Loucy (cell line): ENCODE measurements around the gene HMX3.

Experiments
- H2AFZ ChIP-seq: fragments of 200-600 bp; sonication (generic); 2 replicates; pipeline ENCODE4 v1.6.0; 2016; ENCODE audit warnings: antibody characterized with exemption, mild to moderate bottlenecking, low read length, moderate library complexity
- H3F3A ChIP-seq: fragments of 200-600 bp; 2 replicates; pipeline ENCODE4 v1.6.0; 2016; ENCODE audit warnings: antibody characterized with exemption, low read depth, mild to moderate bottlenecking
- H3K27me3 ChIP-seq: fragments of 200-600 bp; sonication (generic); 2 replicates; pipeline ENCODE4 v1.6.1; 2014; ENCODE audit warnings: low read length, mild to moderate bottlenecking; ENCODE audit not compliant: insufficient read depth, poor library complexity, severe bottlenecking
- H3K36me3 ChIP-seq: fragments of 200-600 bp; sonication (generic); 2 replicates; pipeline ENCODE4 v1.6.1; 2016; ENCODE audit warnings: low read length; ENCODE audit not compliant: insufficient read depth
- H3K4me1 ChIP-seq: fragments of 200-600 bp; sonication (generic); 2 replicates; pipeline ENCODE4 v1.5.1; 2014; ENCODE audit warnings: low read length, mild to moderate bottlenecking; ENCODE audit not compliant: insufficient read depth, poor library complexity, severe bottlenecking
- H3K4me2 ChIP-seq: fragments of 200-600 bp; sonication (generic); 2 replicates; pipeline ENCODE4 v1.6.0; 2014; ENCODE audit warnings: antibody characterized with exemption, low read length, low read depth, mild to moderate bottlenecking; ENCODE audit not compliant: poor library complexity, severe bottlenecking
- H3K4me3 ChIP-seq: fragments of 200-600 bp; sonication (generic); 2 replicates; pipeline ENCODE4 v1.5.1; 2014; ENCODE audit warnings: low read length, mild to moderate bottlenecking, mixed read lengths; ENCODE audit not compliant: poor library complexity, severe bottlenecking
- H3K79me2 ChIP-seq: fragments of 200-600 bp; sonication (generic); 2 replicates; pipeline ENCODE4 v1.6.1; 2014; ENCODE audit warnings: low read length; ENCODE audit not compliant: insufficient read depth
- H3K9ac ChIP-seq: fragments of 200-600 bp; sonication (generic); 2 replicates; pipeline ENCODE4 v1.6.0; 2014; ENCODE audit warnings: mild to moderate bottlenecking, low read depth, low read length, moderate library complexity; ENCODE audit not compliant: poor library complexity, severe bottlenecking
- H3K9me2 ChIP-seq: fragments of 200-600 bp; sonication (generic); replicated peaks from 2 replicates; pipeline ENCODE4 v1.6.1; 2016; ENCODE audit warnings: low read depth, low read length, mixed read lengths
- H3K9me3 ChIP-seq: fragments of 200-600 bp; sonication (generic); 2 replicates; pipeline ENCODE4 v1.6.1; 2014; ENCODE audit warnings: mild to moderate bottlenecking, antibody characterized with exemption, low read length, low read depth; ENCODE audit not compliant: insufficient read depth
- H4K20me1 ChIP-seq: fragments of 200-600 bp; sonication (generic); 2 replicates; pipeline ENCODE4 v1.6.0; 2014; ENCODE audit warnings: antibody characterized with exemption, low read length, mild to moderate bottlenecking; ENCODE audit not compliant: insufficient read depth, poor library complexity, severe bottlenecking
- CTCF ChIP-seq: fragments of 200-600 bp; sonication (generic); conservative IDR thresholded peaks from 2 replicates; pipeline ENCODE4 v1.5.1; 2014; ENCODE audit warnings: mild to moderate bottlenecking, antibody characterized with exemption, low read length
- EZH2phosphoT487 ChIP-seq: fragments of 200-600 bp; IDR thresholded peaks from 2 replicates; pipeline ENCODE4 v1.6.1; 2018; ENCODE audit warnings: antibody characterized with exemption, mild to moderate bottlenecking, moderate library complexity, borderline replicate concordance

HMX3 gene

GRCh38 chr10:123087786-123088185, 48.0 kb upstream of the HMX3 start:
- H3K27me3 ChIP-seq = no peaks in the 10 kb centered on the region
- no peaks in the 10 kb centered on the region for H3K4me1 ChIP-seq
- no peaks in the 10 kb centered on the region for H3K36me3 ChIP-seq
- no peaks in the 10 kb centered on the region for H3F3A ChIP-seq
- no peak for TF ChIP-seq EZH2phosphoT487
- no peak for TF ChIP-seq CTCF
- no peaks in the 10 kb centered on the region for H4K20me1 ChIP-seq
- H3K9ac ChIP-seq = no peak overlapping the region
- H3K79me2 ChIP-seq = no peaks in the 10 kb centered on the region
- H3K9me3 ChIP-seq = 0 out of 2 replicates have a peak, but pooled peaks cover 8% of the 10 kb centered on the region
- H2AFZ ChIP-seq = no peak overlapping the region
- no peaks in the 10 kb centered on the region for H3K9me2 ChIP-seq
- H3K4me2 ChIP-seq = no peak overlapping the region
- no peak overlapping the region for H3K4me3 ChIP-seq

- no peaks in the 10 kb centered on the region for H3K27me3 ChIP-seq
- H3K36me3 ChIP-seq = no peaks in the 10 kb centered on the region
- H3K79me2 ChIP-seq = no peaks in the 10 kb centered on the region
- no peak for TF ChIP-seq CTCF
- no peak for TF ChIP-seq EZH2phosphoT487
- no peaks in the 10 kb centered on the region for H3K9me2 ChIP-seq
- no peak overlapping the region for H3K9ac ChIP-seq
- no peaks in the 10 kb centered on the region for H4K20me1 ChIP-seq
- H3K4me1 ChIP-seq = no peaks in the 10 kb centered on the region
- H3K9me3 ChIP-seq = no peaks in the 10 kb centered on the region; the same call in 1 of the 2 replicates
- no peak overlapping the region for H3K4me2 ChIP-seq
- H3K4me3 ChIP-seq = no peak overlapping the region
- H2AFZ ChIP-seq = no peak overlapping the region
- no peaks in the 10 kb centered on the region for H3F3A ChIP-seq
Measured at GRCh38 chr10:123092635-123093414, 42.9 kb upstream of the HMX3 start.

GRCh38 chr10:123093489-123093888, 42.3 kb upstream of the HMX3 start:
- H3K4me2 ChIP-seq = no peak overlapping the region
- no peak overlapping the region for H2AFZ ChIP-seq
- H3K36me3 ChIP-seq = no peaks in the 10 kb centered on the region
- no peaks in the 10 kb centered on the region for H4K20me1 ChIP-seq
- no peaks in the 10 kb centered on the region; the same call in 1 of the 2 replicates for H3K9me3 ChIP-seq
- H3K9me2 ChIP-seq = no peaks in the 10 kb centered on the region
- H3F3A ChIP-seq = no peaks in the 10 kb centered on the region
- H3K9ac ChIP-seq = no peak overlapping the region
- TF ChIP-seq EZH2phosphoT487 = no peak
- no peak for TF ChIP-seq CTCF
- H3K4me3 ChIP-seq = no peak overlapping the region
- no peaks in the 10 kb centered on the region for H3K79me2 ChIP-seq
- H3K27me3 ChIP-seq = no peaks in the 10 kb centered on the region
- no peaks in the 10 kb centered on the region for H3K4me1 ChIP-seq
